ENCODE measurements around the gene FAM234B.

- TF ChIP-seq CTCF (IDR thresholded peaks at IDR 0.05) = no peak
- no peak for TF ChIP-seq POLR2A (IDR thresholded peaks at IDR 0.05)
Measured at GRCh38 chr12:13067322-13067721, 23.1 kb downstream of the FAM234B start.
